Stimulated activated CD4-positive, alpha-beta T cell treated with anti-CD3 and anti-CD28 coated beads, Interleukin-1b, Interleukin-23, amount 100 ng/mL, for 24 hours (primary cell): ENCODE results near the gene CCDC142.
"Not testable (repeated sequence)": the region's sequence is repeated elsewhere in the genome, so short reads cannot be mapped to it uniquely, and the experiment has no call there.

Experiments used
- DNase-seq, 4 experiments: peaks; one replicate each; pipeline ENCODE4 v3.0.0-alpha.2; 2020; ENCODE audit warnings: low read depth in 4 of 4, low spot score in 1 of 4

The CCDC142 gene

GRCh38 chr2:74499267-74499939 lies 16.6 kb upstream of the CCDC142 start, which contains the start of gene LBX2:
Gene LBX2 (minus strand): TSS chr2:74499603. CDS start chr2:74499537, 66 bp downstream.
- DNase-seq = peak in 1 of 4 experiments; percentile 31

DNA sequence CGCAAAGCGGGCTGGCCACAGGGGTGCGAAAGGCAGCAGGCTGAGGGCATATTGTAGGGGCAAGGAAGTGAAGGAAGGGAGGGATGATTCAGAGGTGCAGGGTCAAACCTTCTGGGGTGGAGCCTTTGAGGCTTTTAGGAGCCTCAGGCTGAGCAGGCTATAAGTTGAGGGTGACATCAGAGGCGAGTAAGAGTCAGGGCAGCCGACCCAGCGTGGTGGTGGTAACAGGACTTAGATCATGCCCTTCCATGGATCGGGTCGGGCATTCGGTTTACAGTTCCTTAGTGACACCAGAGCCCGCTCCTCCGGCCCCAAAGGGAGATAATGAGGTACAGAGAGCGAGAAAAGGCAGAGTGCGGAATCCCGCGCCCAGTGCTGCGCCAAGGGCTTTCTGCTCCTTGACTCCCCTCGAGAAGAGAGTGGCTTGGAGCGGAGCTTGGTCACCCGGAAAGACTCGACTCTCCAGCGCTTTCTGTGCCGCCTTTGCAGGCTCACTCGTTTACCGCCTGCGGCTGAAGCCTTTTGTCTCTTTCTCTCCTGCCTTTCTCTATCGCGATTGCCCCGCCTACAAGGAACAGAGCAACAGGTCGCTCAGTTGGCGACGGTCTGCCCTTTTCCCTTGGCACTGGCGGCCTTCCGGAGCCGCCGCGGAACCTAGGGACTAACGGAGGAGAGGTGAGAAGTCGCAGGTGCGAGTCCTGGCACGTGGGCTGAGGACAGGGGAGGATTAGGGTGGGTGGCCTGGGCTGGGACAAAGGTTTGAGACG lies 15.9 kb upstream of the CCDC142 start:
- DNase-seq = peak in 1 of 4 experiments; percentile 19

DNA sequence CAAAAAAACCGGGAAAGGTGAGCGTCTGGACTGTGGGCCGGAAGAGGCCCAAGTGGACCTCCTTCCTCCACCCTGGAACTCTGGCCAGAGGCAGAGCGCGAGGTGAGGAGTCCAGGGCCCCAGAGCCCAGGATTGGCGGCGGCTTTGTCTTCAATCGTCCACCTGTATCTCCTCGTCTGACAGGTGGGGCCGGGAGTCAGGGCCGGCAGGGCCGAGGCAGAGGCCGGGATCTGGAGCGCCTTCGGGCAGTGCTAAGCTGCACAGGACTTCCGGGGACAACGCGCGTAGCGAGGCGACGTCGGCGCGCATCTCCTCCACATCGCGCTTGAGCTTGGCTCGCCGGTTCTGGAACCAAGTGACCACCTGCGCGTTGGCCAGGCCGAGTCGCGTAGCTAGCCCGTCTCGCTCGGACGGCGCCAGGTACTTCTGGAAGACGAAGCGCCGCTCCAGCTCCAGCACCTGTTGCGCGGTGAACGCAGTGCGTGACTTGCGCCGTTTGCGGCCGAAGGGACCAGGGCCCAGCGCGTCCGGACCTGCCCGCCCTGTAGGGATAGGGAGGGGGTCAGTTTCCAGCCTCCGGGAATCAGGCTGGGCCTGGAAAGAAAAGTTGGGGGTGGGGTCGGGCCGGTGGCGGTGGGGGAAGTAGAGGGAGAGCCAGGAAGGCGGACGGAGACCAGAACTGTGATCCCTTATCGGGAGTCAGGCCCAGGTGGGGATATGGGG lies 15.1 kb upstream of the CCDC142 start:
- DNase-seq = no peak

GRCh38 chr2:74496997-74497776 lies 14.4 kb upstream of the CCDC142 start:
- DNase-seq = no peak

DNA sequence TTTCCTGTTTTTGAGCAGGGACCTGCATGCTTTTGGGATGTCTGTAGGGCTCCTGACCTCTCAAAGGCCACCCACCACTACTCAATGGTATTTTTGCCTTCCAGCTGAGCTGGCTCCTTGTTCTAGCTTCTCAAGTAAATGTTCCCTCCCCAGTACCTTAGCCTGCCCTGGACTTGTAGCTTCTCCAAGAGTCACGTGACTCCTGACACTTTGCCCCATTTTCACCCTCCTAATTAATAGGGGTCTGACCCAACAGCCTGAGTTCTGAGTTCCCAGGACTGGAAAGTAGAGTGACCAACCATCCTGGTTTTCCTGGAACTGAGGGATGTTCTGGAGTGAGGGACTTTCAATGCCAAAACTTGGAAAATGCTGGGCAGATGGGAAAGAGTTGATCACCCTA lies 12.6 kb upstream of the CCDC142 start:
- DNase-seq = no peak

GRCh38 chr2:74493546-74493945 lies 10.7 kb upstream of the CCDC142 start:
- no peak for DNase-seq

GRCh38 chr2:74491648-74492544 lies 9.1 kb upstream of the CCDC142 start:
- DNase-seq = no peak

DNA sequence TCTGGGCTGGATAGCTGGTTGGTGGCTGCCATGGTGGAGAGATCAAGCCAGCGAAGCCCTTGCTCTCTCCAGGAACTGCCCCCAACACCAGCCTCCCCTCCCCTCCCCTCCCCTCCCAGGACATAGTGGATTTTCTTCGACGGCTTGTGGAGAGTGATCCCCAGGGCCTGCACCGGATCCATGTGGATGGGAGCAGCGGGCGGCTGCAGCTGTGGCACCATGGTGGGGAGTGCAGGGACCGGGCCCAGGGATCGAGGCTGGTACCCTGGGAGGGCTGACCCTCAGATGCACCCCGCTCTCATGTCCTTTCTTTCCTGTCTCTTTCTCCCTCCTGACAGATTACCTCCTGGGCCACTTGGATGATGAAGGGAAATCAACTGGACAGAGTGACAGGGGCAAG lies 7.1 kb upstream of the CCDC142 start:
- no peak for DNase-seq

DNA sequence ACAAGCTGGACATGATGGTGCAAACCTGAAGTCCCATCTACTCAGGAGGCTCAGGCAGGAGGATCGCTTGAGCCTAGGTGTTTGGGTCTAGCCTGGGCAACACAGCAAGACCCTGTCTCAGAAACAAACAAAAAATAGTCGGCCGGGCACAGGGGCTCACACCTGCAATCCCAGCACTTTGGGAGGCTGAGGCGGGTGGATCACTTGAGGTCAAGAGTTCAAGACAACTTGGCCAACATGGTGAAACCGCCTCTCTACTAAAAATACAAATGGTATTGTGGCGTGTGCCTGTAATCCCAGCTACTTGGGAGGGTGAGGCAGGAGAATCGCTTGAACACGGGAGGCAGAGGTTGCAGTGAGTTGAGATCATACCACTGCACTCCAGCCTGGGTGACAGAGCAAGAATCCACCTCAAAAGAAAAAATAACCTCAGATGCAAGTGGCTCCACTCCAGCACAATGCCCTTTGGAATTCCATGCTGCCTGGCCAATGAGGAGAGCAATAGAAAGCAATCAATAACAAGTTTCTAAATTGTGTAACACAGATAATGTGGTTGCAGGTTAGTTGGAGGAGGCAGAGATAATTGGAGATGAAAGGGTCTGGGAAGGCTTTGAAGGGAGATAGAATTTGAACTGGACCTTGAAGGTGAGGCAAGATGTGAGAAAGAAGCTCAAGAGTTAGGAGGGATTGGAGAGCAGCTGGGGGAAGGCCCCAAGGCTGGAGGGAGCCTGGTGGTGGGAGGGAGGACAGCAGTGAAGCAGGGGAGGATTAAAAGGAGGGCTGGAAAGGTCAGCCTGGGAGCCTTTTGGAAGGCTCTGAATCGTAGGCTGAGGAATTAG lies 6.1 kb upstream of the CCDC142 start:
- no peak for DNase-seq

- no peak for DNase-seq
These were observed 3.3 kb upstream of the CCDC142 start for GRCh38 chr2:74486141-74486540.

DNA sequence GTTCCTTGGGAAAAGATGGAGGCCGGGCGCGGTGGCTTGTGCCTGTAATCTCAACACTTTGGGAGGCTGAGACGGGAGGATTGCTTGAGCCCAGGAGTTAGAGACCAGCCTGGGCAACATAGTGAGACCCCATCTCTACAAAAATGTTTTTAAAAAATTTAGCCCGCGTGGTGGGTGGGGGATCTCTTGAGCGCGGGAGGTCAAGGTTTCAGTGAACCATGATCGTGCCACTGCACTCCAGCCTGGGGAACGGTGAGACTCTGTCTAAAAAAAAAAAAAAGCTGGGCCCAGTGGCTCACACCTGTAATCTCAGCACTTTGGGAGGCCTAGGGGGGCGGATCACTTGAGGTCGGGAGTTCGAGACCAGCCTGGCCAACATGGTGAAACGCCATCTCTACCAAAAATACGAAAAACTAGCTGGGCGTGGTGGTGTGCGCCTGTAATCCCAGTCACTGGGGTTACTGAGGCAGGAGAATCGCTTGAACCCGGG lies 922 bp upstream of the CCDC142 start:
- DNase-seq = not testable (repeated sequence)

GRCh38 chr2:74481961-74482800 lies 617 bp downstream of the CCDC142 start:
- DNase-seq = no peak

GRCh38 chr2:74481431-74481830 lies 1.4 kb downstream of the CCDC142 start:
- no peak for DNase-seq

DNA sequence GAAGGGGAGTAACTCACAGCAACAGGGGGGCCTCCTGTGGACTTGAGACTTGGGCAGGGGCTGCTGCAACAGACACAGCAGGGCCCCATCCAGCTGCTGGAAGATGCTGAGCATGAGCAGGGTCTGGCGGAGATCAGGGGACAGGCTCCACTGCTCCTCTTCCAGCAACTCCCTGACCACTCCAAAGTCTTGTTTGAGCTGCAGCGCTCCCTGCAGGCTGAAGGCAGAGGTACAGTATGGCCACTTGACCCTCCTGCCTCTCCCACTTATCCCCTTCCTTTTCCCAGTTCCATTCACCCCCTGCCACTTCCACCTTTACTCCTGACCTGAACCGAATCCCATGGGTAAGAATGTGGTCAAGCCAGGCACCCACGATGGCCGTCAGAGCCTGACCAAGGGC lies 7.9 kb downstream of the CCDC142 start:
- DNase-seq = no peak

DNA sequence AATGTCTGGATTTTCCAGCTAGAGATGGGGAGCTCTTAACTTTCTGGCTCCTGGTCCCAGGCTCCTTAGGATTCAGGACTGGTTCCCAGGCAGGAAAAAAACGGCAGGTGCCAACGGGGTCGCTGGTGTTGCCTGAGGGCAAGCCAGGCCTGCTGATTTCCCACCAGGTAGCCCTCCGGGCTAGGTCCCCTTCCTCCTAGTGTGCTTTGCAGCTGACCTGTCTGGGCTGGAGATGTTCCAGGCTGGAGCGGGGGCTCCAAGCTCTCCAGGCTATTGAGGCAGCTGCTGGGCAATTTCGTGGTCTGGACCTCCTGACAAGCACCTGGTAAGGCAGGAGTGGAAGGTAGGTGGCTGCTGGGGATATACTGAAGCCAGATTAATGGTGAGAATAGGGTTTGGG lies 8.3 kb downstream of the CCDC142 start:
- no peak for DNase-seq

- DNase-seq = no peak
These were observed 9.9 kb downstream of the CCDC142 start for GRCh38 chr2:74472945-74473258.

GRCh38 chr2:74472086-74472944 lies 10.5 kb downstream of the CCDC142 start, which contains the start of gene MRPL53:
Gene MRPL53 (minus strand): TSS chr2:74472680. CDS start chr2:74472660, 20 bp downstream.
- peak; percentile 94 to 98 (median 96) for DNase-seq
